DLD1 (cell line): ENCODE results near the gene FLT3LG.
"Not testable (repeated sequence)": the region's sequence is repeated elsewhere in the genome, so short reads cannot be mapped to it uniquely, and the experiment has no call there.

Source experiments
- in situ Hi-C: cut with HindIII; loops from 2 replicates; pipeline ENCODE4 v1.10.0; 2017; ENCODE audit warnings: low sequenced_read_pairs

The FLT3LG gene

DNA sequence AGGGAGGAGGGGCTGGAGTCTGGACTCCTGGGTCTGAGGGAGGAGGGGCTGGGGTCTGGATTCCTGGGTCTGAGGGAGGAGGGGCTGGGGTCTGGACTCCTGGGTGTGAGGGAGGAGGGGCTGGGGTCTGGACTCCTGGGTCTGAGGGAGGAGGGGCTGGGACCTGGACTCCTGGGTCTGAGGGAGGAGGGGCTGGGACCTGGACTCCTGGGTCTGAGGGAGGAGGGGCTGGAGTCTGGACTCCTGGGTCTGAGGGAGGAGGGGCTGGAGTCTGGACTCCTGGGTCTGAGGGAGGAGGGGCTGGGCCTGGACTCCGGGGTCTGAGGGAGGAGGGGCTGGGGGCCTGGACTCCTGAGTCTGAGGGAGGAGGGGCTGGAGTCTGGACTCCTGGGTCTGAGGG lies 12.9 kb upstream of the FLT3LG start:
- in situ Hi-C loops: not testable (repeated sequence)

DNA sequence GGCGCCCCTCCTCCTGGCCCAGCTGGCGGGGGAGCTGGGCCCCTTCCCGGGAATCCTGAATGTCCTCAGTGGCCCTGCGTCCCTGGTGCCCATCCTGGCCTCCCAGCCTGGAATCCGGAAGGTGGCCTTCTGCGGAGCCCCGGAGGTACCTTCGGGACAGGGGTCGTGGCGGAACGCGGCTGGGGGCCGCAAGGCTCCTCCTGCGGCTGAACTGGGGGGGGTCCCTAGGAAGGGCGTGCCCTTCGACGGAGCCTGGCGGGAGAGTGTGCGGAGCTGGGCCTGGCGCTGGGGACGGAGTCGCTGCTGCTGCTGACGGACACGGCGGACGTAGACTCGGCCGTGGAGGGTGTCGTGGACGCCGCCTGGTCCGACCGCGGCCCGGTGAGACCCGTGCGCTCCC lies 12.4 kb upstream of the FLT3LG start:
- in situ Hi-C loops: no loop called here

DNA sequence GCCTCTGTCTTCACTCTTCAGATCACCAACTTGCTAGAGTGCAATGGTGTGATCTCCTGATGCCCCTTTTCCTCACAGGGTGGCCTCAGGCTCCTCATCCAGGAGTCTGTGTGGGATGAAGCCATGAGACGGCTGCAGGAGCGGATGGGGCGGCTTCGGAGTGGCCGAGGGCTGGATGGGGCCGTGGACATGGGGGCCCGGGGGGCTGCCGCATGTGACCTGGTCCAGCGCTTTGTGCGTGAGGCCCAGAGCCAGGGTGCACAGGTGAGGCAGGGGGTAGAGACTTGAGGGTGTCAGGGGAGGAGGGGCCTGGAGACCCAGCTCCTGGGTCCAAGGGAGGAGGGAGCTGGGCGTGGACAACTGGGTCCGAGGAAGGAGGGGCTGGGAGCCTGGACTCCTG lies 11.5 kb upstream of the FLT3LG start:
- in situ Hi-C loops: no loop called here

GRCh38 chr19:49463960-49464740 lies 9.9 kb upstream of the FLT3LG start:
- in situ Hi-C loops: no loop called here

GRCh38 chr19:49465371-49465770 lies 8.6 kb upstream of the FLT3LG start:
- in situ Hi-C loops: no loop called here

GRCh38 chr19:49468199-49468598 lies 5.8 kb upstream of the FLT3LG start:
- in situ Hi-C loops: no loop called here

DNA sequence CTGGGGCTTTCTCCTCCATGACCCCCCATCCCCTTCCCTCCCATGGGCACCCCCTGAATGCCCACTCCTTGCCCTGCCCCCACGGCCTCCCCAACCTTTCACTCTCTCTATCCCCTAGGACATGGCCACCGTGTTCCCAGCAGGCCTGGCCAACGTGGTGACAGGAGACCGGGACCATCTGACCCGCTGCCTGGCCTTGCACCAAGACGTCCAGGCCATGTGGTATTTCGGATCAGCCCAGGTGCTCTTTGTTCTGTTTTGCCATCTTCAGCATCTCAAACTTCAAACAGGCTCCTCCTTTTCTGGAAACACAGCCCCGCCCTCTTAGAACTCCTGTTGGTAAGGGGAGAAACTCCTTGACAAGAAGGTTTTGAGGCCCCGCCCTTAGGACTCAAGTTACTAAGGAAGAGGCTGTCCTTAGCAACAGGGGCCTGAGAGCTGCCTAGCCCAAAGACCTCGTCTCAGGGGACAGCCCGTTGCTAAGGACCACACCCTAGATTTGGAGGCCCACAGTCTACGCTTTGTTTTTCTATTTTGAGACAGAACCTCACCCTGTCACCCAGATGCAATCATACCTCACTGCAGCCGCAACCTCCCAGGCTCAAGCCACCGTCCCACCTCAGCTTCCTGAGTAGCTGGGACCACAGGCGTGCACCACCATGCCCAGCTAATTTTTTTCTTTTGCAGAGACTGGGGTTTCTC lies 5.1 kb upstream of the FLT3LG start:
- in situ Hi-C loops: no loop called here

DNA sequence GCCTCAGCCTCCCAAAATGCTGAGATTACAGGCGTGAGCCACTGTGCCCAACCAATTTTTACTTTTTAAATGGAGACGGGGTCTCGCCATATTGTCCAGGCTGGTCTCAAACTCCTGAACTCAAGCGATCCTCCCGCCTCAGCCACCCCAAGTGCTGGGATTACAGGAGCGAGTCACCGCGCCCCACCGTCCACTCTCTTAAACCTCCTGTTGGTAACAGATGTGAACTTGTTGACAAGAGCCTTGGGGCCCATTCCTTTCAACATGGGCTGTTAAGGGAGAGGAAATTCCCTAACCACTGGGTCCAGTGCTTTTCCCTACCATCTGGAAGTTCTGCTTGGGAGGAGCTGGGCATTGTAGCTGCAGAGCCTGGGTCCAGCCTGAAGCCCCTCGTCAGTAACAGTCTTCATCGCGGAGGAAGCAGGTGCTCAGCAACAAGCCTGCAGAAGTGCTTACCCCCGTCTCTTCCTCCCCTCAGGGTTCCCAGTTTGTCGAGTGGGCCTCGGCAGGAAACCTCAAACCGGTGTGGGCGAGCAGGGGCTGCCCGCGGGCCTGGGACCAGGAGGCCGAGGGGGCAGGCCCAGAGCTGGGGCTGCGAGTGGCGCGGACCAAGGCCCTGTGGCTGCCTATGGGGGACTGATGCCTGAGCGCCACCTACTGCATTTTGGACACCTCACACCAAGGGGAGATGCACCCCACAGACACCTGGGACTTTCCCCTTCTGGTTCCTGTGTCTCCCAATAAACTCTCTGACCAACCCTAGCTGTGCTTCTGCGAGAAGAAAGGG lies 4.0 kb upstream of the FLT3LG start:
- in situ Hi-C loops: no loop called here

- in situ Hi-C loops: no loop called here
These were observed 3.4 kb upstream of the FLT3LG start for GRCh38 chr19:49470615-49470978.

GRCh38 chr19:49472936-49473335 lies 1.1 kb upstream of the FLT3LG start:
- in situ Hi-C loops: no loop called here

DNA sequence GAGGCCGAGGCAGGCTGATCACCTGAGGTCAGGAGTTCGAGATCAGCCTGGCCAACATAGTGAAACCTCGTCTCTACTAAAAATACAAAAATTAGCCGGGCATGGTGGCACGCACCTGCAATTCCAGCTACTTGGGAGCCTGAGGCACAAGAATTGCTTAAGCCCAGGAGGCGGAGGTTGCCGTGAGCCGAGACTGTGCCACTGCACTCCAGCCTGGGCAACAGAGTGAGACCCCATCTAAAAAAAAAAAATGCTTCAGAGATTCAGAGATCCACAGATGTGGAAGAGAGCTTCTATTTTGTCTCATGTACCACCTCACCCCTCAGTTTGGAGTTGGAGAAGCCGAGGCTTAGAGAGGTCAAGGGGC lies 531 bp upstream of the FLT3LG start:
- in situ Hi-C loops: not testable (repeated sequence)

DNA sequence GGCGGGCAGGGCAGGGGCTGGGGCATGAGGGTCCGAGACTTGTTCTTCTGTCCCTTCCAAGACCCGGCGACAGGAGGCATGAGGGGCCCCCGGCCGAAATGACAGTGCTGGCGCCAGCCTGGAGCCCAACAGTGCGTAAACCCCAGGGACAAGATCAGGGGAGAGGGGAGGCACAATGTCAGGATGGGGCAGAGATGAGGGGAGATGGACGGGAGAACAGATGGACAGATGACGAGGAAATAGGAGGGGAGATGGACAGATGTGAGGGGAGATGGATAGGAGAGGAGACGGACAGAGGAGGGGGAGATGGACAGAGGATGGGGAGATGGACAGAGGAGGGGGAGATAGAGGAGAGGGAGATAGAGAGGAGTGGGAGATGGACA lies 518 bp downstream of the FLT3LG start:
- in situ Hi-C loops: no loop called here

DNA sequence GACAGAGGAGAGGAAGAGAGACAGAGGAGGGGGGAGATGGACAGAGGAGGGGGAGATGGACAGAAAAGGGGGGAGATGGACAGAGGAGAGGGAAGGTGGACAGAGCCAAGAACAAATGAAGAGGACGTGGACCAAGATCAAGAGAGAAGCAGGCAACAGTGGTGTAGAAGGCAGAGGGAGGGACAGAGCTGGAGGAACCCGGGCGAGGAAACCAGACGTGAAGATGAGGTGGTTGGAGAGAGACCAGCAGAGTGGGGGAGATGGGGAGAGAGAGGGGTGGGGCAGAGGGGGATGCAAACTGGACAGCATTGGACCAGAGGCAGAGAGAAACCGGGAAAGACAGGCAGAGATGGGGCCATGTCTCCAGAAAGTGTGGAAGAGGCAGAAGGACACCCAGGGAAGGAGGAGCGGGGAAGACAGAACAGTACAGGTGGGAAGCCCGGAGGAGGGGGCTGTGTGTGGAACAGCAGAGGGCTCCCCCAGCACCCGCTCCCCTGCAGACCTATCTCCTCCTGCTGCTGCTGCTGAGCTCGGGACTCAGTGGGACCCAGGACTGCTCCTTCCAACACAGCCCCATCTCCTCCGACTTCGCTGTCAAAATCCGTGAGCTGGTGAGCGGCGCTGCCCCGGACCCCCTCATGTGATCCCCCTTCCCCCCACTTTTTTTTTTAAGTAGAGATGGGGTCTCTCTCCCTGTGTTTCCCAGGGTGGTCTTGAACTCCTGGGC lies 1.3 kb downstream of the FLT3LG start:
- in situ Hi-C loops: no loop called here

DNA sequence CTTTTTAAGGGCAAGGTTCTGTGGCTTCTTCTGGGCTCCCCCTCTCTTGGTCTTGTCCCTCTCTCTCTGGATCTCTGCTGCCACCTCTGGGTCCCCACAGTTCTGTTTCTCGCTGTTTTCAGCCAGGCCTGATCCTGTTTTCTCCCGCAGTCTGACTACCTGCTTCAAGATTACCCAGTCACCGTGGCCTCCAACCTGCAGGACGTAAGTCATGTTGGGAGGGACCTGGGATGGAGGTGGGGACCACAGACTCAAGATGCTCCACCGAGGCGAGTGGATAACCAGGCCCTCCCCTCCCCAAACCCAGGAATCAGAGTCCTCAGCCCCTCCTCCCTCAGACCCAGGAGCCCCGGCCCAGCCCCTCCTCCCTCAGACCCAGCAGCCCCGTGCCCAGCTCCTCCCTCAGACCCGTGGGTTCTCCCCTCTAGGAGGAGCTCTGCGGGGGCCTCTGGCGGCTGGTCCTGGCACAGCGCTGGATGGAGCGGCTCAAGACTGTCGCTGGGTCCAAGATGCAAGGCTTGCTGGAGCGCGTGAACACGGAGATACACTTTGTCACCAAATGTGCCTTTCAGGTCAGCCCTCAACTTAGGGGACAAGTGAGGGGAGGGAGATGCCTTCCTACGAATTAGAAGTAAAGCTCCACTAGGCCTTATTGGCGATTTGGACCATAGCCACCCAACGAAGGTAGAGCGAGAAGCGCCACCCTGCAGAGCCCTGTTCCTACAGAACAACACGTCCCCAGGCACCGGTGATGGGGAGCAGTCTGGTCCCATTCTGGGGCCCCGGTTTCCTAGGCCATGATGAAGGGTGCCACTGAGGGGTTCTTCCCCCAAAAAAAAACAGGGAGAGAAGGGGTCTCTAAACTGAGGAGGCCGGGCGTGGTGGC lies 2.2 kb downstream of the FLT3LG start:
- in situ Hi-C loops: no loop called here

DNA sequence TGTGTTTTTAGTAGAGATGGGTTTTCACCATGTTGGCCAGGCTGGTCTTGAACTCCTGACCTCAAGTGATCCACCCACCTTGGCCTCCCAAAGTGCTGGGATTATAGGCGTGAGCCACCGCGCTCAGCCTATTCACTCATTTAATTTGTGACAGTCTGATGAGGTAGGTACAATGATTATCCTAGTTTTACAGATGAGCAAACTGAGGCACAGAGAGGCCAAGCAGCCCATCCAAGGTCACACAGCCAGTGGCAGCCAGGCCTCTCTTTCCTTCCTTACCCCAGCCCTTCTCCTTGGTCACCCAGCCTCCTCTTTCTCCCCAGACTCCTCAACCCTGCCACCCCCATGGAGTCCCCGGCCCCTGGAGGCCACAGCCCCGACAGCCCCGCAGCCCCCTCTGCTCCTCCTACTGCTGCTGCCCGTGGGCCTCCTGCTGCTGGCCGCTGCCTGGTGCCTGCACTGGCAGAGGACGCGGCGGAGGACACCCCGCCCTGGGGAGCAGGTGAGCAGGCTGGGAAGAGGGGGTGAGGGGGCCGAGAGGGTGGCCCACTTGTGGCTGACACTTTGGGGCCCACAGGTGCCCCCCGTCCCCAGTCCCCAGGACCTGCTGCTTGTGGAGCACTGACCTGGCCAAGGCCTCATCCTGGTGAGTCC lies 6.1 kb downstream of the FLT3LG start:
- in situ Hi-C loops: no loop called here

- in situ Hi-C loops: no loop called here
These were observed 7.1 kb downstream of the FLT3LG start for GRCh38 chr19:49481020-49481683.

DNA sequence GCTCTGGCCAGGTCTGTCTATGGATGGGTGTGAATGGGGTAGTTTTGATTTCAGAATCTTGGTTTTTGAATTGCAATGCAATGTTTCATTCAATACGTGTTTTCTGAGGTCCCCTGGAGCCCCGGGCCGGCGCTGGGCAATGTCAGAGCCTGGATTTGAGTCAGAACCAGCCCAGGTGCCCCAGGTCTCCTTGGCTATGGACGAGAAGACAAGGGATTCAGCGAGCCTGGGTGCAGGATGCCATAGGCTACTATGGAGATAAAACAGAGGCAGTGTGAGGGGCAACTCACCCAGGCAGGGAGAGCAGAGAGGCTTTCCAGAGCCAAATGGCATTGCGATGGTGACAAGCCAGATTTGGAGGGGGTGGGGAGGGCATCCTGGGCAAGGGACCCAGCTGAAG lies 12.2 kb downstream of the FLT3LG start:
- in situ Hi-C loops: no loop called here

- in situ Hi-C loops: no loop called here
These were observed 12.8 kb downstream of the FLT3LG start for GRCh38 chr19:49486710-49487276.
